SK-N-SH treated with all-trans-retinoic acid at 6 μM for 48 hours (cell line): ENCODE measurements around the gene CDH4.

Experiments used
- ATAC-seq: fragments of 200-7000 bp; cut with Tn5 transposase; 3 replicates; pipeline ENCODE4 v1.9.1; 2020; ENCODE audit warnings: mild to moderate bottlenecking, moderate library complexity
- ARNTL ChIP-seq: fragments of 450-650 bp; formaldehyde crosslinking; IDR thresholded peaks from 2 replicates; pipeline ENCODE4 v1.5.0; 2020; ENCODE audit warnings: low read depth, mild to moderate bottlenecking, moderate library complexity, borderline replicate concordance
- BACH2 ChIP-seq: fragments of 250-450 bp; sonication (Bioruptor Pico); IDR thresholded peaks from 2 replicates; pipeline ENCODE4 v1.9.0; 2021; ENCODE audit warnings: mild to moderate bottlenecking, borderline replicate concordance
- CSDC2 ChIP-seq: fragments of 250-450 bp; sonication (Bioruptor Pico); IDR thresholded peaks from 2 replicates; pipeline ENCODE4 v1.5.0; 2020; ENCODE audit warnings: mild to moderate bottlenecking, moderate library complexity
- ESRRG ChIP-seq: fragments of 250-450 bp; sonication (Bioruptor Pico); IDR thresholded peaks from 2 replicates; pipeline ENCODE4 v1.6.1; 2021; ENCODE audit warnings: mild to moderate bottlenecking
- PPARA ChIP-seq: fragments of 250-450 bp; sonication (Bioruptor Pico); IDR thresholded peaks from 2 replicates; pipeline ENCODE4 v1.5.0; 2020; ENCODE audit warnings: mild to moderate bottlenecking, borderline replicate concordance
- RARB ChIP-seq: fragments of 250-450 bp; sonication (Bioruptor Pico); IDR thresholded peaks from 2 replicates; pipeline ENCODE4 v1.8.0; 2021; ENCODE audit warnings: mild to moderate bottlenecking, moderate library complexity
- SNAI2 ChIP-seq: fragments of 250-450 bp; sonication (Bioruptor Pico); IDR thresholded peaks from 2 replicates; pipeline ENCODE4 v1.5.0; 2020; ENCODE audit warnings: mild to moderate bottlenecking, moderate library complexity
- TOX ChIP-seq: fragments of 250-450 bp; sonication (Bioruptor Pico); IDR thresholded peaks from 2 replicates; pipeline ENCODE4 v1.8.0; 2021; ENCODE audit warnings: mild to moderate bottlenecking, moderate library complexity, borderline replicate concordance
- ZC3H10 ChIP-seq: fragments of 250-450 bp; sonication (Bioruptor Pico); IDR thresholded peaks from 2 replicates; pipeline ENCODE4 v1.5.1; 2021; ENCODE audit warnings: mild to moderate bottlenecking, moderate library complexity
- ZFP3 ChIP-seq: fragments of 250-450 bp; sonication (Bioruptor Pico); IDR thresholded peaks from 2 replicates; pipeline ENCODE4 v1.5.0; 2020; ENCODE audit warnings: mild to moderate bottlenecking, moderate library complexity
- ZFP30 ChIP-seq: fragments of 450-650 bp; formaldehyde crosslinking; IDR thresholded peaks from 2 replicates; pipeline ENCODE4 v1.5.0; 2022; ENCODE audit warnings: mild to moderate bottlenecking, moderate library complexity
- ZNF565 ChIP-seq: fragments of 450-650 bp; formaldehyde crosslinking; conservative IDR thresholded peaks from 2 replicates; pipeline ENCODE4 v1.5.0; 2020; ENCODE audit warnings: low read depth, mild to moderate bottlenecking, moderate library complexity
- ZNF70 ChIP-seq: fragments of 450-650 bp; formaldehyde crosslinking; IDR thresholded peaks from 2 replicates; pipeline ENCODE4 v1.5.0; 2020; ENCODE audit warnings: mild to moderate bottlenecking, moderate library complexity
- ZNF8 ChIP-seq: fragments of 450-650 bp; formaldehyde crosslinking; IDR thresholded peaks from 2 replicates; pipeline ENCODE4 v1.5.0; 2020; ENCODE audit warnings: mild to moderate bottlenecking, moderate library complexity
- TF ChIP-seq, protein P1 (sequence below): fragments of 250-450 bp; sonication (Bioruptor Pico); IDR thresholded peaks from 2 replicates; pipeline ENCODE4 v1.5.0; 2020; ENCODE audit warnings: mild to moderate bottlenecking, moderate library complexity
- TF ChIP-seq, protein P2 (sequence below): fragments of 250-450 bp; sonication (Bioruptor Pico); IDR thresholded peaks from 2 replicates; pipeline ENCODE4 v1.5.1; 2020; ENCODE audit warnings: low read depth, mild to moderate bottlenecking, moderate library complexity
- TF ChIP-seq, protein P3 (sequence below): fragments of 250-450 bp; sonication (Bioruptor Pico); IDR thresholded peaks from 2 replicates; pipeline ENCODE4 v1.5.1; 2021; ENCODE audit warnings: mild to moderate bottlenecking, moderate library complexity

The CDH4 gene

DNA sequence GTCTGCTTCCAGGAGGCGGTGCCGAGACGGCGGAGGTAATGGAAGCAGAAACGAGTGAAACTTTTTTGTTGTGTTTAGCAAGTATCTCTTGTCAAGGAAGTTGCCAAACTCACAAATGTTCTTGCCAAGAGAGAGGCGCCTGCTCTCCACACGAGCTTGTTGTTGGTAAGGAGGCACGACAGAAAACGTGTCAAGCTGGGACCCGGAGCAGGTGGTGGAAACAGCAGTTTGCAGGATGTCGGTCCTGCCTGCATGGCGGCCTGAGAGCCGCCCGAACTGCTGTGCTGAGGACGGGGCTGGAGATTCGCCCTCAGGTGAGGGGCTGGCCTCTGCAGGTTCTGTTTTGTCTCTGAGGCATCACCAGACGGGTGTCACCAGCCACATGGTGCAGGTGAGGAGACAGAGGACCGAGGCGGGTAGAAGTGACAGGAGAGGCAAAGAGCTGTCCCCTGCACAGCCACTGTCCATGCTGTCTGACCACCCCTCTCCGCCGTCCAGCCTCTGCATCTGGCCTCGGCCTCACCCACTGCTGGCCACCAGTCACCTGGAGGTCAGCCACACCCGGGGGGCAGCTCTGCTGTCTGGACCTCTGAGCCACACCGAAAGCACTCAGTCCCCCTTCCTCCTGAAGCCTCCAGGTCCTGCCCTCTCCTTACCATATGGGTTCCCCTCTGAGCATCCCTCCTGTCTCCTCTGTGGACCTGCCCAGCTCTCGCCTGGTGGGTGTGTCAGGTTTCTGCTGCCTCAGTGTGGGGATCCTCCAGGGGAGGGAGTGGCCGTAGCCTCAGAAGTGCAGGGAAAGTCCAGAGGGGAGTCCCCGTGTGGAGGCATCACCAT lies 552.1 kb downstream of the CDH4 start:
- no peak for ATAC-seq
- TF ChIP-seq ZNF565 (CRISPR knock-in tag): no peak
- TF ChIP-seq SNAI2 (CRISPR knock-in tag): no peak
- TF ChIP-seq ARNTL (CRISPR knock-in tag): no peak
- TF ChIP-seq ZNF8 (CRISPR knock-in tag): no peak
- TF ChIP-seq BACH2: no peak
- TF ChIP-seq CSDC2 (CRISPR knock-in tag): no peak
- TF ChIP-seq, protein P1, sequence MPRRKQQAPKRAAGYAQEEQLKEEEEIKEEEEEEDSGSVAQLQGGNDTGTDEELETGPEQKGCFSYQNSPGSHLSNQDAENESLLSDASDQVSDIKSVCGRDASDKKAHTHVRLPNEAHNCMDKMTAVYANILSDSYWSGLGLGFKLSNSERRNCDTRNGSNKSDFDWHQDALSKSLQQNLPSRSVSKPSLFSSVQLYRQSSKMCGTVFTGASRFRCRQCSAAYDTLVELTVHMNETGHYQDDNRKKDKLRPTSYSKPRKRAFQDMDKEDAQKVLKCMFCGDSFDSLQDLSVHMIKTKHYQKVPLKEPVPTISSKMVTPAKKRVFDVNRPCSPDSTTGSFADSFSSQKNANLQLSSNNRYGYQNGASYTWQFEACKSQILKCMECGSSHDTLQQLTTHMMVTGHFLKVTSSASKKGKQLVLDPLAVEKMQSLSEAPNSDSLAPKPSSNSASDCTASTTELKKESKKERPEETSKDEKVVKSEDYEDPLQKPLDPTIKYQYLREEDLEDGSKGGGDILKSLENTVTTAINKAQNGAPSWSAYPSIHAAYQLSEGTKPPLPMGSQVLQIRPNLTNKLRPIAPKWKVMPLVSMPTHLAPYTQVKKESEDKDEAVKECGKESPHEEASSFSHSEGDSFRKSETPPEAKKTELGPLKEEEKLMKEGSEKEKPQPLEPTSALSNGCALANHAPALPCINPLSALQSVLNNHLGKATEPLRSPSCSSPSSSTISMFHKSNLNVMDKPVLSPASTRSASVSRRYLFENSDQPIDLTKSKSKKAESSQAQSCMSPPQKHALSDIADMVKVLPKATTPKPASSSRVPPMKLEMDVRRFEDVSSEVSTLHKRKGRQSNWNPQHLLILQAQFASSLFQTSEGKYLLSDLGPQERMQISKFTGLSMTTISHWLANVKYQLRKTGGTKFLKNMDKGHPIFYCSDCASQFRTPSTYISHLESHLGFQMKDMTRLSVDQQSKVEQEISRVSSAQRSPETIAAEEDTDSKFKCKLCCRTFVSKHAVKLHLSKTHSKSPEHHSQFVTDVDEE (CRISPR knock-in tag): no peak
- TF ChIP-seq ESRRG (CRISPR knock-in tag): no peak
- TF ChIP-seq, all 23 proteins: peak for 0

DNA sequence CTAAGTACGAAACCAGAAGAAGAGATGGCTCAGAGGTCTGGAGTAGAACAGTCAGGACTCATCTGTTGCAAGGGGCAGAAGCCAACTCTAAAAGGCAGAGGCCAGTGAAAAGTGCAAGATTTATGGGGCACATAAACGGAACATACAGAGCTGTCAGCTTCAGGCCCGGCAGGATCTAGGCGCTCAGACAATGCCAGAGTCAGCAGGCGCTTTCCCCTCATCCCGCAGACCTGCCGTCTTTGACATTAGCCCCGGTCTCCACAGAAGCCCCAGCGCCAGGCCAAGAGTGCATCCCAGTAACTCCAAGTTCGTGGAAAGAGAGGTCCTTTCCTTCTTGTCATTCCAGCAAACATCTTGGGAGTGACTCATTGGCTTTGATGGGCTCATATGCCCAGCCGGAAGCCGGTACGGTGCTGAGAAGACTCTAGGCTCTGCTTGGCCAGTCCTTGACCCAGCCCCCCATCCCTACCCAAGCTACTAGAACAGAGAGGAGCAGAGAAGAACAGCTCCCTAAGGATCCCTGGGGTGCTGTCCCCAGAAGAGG lies 552.8 kb downstream of the CDH4 start:
- TF ChIP-seq RARB (CRISPR knock-in tag) (no peak), BACH2 (no peak), ZNF565 (CRISPR knock-in tag) (no peak), ZC3H10 (CRISPR knock-in tag) (no peak)
- TF ChIP-seq, protein P2, sequence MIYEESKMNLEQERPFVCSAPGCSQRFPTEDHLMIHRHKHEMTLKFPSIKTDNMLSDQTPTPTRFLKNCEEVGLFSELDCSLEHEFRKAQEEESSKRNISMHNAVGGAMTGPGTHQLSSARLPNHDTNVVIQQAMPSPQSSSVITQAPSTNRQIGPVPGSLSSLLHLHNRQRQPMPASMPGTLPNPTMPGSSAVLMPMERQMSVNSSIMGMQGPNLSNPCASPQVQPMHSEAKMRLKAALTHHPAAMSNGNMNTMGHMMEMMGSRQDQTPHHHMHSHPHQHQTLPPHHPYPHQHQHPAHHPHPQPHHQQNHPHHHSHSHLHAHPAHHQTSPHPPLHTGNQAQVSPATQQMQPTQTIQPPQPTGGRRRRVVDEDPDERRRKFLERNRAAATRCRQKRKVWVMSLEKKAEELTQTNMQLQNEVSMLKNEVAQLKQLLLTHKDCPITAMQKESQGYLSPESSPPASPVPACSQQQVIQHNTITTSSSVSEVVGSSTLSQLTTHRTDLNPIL (CRISPR knock-in tag): no peak
- no peak for ATAC-seq

DNA sequence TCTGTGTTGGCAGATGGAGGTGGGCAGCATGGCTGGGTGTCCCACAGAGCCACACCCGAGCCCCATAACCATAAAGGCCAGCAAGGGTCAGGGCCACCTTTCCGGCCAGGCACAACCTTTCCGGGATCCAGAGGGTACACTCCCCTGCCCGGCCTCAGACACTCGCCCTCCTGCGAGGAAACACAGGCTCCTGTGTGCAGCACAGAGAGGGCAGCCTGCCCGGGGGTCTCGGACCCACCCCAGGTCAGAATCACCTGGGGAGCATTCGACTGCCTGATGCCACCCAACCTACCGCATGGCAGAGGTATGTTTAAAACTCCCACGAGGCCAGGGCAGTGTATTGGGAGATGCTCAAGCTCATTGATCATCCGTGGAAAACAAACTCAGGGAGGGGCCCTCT lies 553.3 kb downstream of the CDH4 start:
- TF ChIP-seq CSDC2 (CRISPR knock-in tag) (no peak), TOX (CRISPR knock-in tag) (no peak), ZFP30 (no peak), ZNF70 (CRISPR knock-in tag) (no peak), SNAI2 (CRISPR knock-in tag) (no peak), PPARA (CRISPR knock-in tag) (no peak)
- TF ChIP-seq, protein P3, sequence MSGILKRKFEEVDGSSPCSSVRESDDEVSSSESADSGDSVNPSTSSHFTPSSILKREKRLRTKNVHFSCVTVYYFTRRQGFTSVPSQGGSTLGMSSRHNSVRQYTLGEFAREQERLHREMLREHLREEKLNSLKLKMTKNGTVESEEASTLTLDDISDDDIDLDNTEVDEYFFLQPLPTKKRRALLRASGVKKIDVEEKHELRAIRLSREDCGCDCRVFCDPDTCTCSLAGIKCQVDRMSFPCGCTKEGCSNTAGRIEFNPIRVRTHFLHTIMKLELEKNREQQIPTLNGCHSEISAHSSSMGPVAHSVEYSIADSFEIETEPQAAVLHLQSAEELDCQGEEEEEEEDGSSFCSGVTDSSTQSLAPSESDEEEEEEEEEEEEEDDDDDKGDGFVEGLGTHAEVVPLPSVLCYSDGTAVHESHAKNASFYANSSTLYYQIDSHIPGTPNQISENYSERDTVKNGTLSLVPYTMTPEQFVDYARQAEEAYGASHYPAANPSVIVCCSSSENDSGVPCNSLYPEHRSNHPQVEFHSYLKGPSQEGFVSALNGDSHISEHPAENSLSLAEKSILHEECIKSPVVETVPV (CRISPR knock-in tag): no peak
- no peak for ATAC-seq

DNA sequence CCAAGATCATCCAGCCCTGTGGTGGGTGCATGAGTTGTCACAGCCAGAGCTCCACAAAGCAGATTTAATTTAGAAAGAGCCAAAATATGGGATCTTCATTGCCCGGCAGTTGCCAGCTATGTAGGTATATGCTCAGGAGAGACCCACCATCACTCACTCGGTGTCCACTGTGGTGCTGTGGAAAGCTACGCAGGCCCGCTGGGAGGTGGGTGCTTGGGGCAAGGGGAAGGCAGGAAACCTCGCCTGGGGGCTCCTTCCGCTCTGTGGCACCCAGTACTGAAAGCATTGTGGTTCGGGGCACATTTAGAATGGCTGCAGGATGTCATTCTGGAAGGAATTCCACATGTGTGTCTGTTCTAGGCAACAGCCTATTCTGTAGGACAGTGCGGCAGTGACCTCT lies 553.7 kb downstream of the CDH4 start:
- no peak for ATAC-seq
- TF ChIP-seq ARNTL (CRISPR knock-in tag): no peak
- TF ChIP-seq SNAI2 (CRISPR knock-in tag): no peak
- TF ChIP-seq ZNF70 (CRISPR knock-in tag): no peak
- TF ChIP-seq, protein P3 (CRISPR knock-in tag): no peak
- TF ChIP-seq, protein P1 (CRISPR knock-in tag): no peak
- no peak for TF ChIP-seq TOX (CRISPR knock-in tag)
- no peak for TF ChIP-seq ZC3H10 (CRISPR knock-in tag)
- no peak for TF ChIP-seq ZNF8 (CRISPR knock-in tag)
- TF ChIP-seq ESRRG (CRISPR knock-in tag): no peak
- TF ChIP-seq ZFP3: no peak
